SK-N-MC (cell line): ENCODE measurements around the gene MCC.

ENCODE experiments used
- EZH2 ChIP-seq: fragments of 200-600 bp; sonication (generic); IDR thresholded peaks from one replicate; pipeline ENCODE4 v1.6.1; 2017; ENCODE audit warnings: antibody characterized with exemption
- POLR2AphosphoS5 ChIP-seq: IDR thresholded peaks from 2 replicates; pipeline ENCODE4 v1.6.1; 2012; ENCODE audit warnings: mild to moderate bottlenecking, low read depth, low read length, borderline replicate concordance

GRCh38 chr5:113106821-113107220, 381.4 kb downstream of the MCC start:
- TF ChIP-seq POLR2AphosphoS5 (no peak), EZH2 (no peak)
